ENCODE measurements around the gene POPDC2. TPM values are rescaled to one million over a fixed set of nuclear protein-coding genes. Genes with fewer than 3 reads are reported as not detected.

POPDC2 gene
- total RNA-seq, 1 experiment from 2014 or later: 0.37 TPM

DNA sequence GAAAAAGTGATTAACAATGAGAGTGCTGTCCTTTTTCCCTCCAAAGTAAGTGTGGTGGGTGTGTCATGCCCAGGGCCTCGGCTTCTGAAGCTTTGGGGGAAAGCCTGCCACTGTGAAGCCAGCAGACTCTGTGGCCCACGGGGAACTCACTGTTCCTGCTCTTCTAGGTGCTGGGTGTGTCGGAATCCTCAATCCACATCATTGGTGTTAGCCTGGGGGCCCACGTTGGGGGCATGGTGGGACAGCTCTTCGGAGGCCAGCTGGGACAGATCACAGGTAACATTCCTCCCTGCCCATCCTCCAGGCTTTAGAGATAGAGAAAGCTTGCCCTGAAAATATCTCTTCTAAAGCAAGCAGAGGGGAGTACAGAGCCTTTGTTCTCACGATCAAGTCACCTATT is 51.1 kb downstream of the POPDC2 start:
- no peaks in the 10 kb centered on the region for H4K20me1 ChIP-seq (ENCODE audit: control insufficient read depth, insufficient read depth, insufficient read length)
- no peak overlapping the region for H3T11ph ChIP-seq (ENCODE audit: low read length)
- H4K91ac ChIP-seq (ENCODE audit: insufficient read length, low read depth, low read length): no peak overlapping the region
- H2BK20ac ChIP-seq (ENCODE audit: low read depth, low read length, poor library complexity, severe bottlenecking): no peak overlapping the region
- H4K8ac ChIP-seq (replicated peaks; ENCODE audit: insufficient read length, low read depth, low read length): no peak overlapping the region
- H3K4me2 ChIP-seq (ENCODE audit: insufficient read depth, insufficient read length, low read length): no peak overlapping the region
- H2BK15ac ChIP-seq (ENCODE audit: low read depth, low read length): peak overlapping the region; percentile 75; the same call in 1 of the 2 replicates
- no peaks in the 10 kb centered on the region for H3K79me1 ChIP-seq (ENCODE audit: insufficient read depth, low read depth, low read length, poor library complexity, severe bottlenecking)
- H2BK12ac ChIP-seq (ENCODE audit: insufficient read length, low read depth, low read length): no peak overlapping the region
- H3K23ac ChIP-seq (ENCODE audit: insufficient read length, low read depth, low read length): no peak overlapping the region
- peaks cover 2% of the 10 kb centered on the region; the same call in 1 of the 2 replicates for H3K27me3 ChIP-seq (ENCODE audit: insufficient read depth, low read length)
- TF ChIP-seq, protein P1, sequence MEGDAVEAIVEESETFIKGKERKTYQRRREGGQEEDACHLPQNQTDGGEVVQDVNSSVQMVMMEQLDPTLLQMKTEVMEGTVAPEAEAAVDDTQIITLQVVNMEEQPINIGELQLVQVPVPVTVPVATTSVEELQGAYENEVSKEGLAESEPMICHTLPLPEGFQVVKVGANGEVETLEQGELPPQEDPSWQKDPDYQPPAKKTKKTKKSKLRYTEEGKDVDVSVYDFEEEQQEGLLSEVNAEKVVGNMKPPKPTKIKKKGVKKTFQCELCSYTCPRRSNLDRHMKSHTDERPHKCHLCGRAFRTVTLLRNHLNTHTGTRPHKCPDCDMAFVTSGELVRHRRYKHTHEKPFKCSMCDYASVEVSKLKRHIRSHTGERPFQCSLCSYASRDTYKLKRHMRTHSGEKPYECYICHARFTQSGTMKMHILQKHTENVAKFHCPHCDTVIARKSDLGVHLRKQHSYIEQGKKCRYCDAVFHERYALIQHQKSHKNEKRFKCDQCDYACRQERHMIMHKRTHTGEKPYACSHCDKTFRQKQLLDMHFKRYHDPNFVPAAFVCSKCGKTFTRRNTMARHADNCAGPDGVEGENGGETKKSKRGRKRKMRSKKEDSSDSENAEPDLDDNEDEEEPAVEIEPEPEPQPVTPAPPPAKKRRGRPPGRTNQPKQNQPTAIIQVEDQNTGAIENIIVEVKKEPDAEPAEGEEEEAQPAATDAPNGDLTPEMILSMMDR (conservative IDR thresholded peaks at IDR 0.05): no peak
- no peaks in the 10 kb centered on the region for H3K79me2 ChIP-seq (ENCODE audit: insufficient read depth, low read length)
- no peak overlapping the region for H3K4me3 Mint-ChIP-seq
- no peak overlapping the region for H3K4ac ChIP-seq (ENCODE audit: low read depth, low read length)
- no peak overlapping the region for H3K18ac ChIP-seq (ENCODE audit: insufficient read length, low read depth, low read length)
- H3K27ac ChIP-seq (ENCODE audit: insufficient read length, low read depth, low read length): no peak overlapping the region
- peak overlapping the region in 1 of 3 experiments; percentile 63; a peak in 1 of 7 replicates for H3K27ac Mint-ChIP-seq
- no peaks in the 10 kb centered on the region for H3K9me3 Mint-ChIP-seq
- H4K5ac ChIP-seq (ENCODE audit: insufficient read length, low read depth, low read length): no peak overlapping the region
- H3K4me1 Mint-ChIP-seq: peaks cover 0 to 3% of the 10 kb centered on the region in 2 experiments; a peak in 2 of 4 replicates
- no peak overlapping the region for H2BK120ac ChIP-seq (ENCODE audit: low read depth, low read length, poor library complexity, severe bottlenecking)
- H3K27me3 Mint-ChIP-seq (ENCODE audit: low read depth): no peaks in the 10 kb centered on the region
- H2BK5ac ChIP-seq (ENCODE audit: insufficient read length, low read length): no peak overlapping the region
- no peak overlapping the region for H2AFZ ChIP-seq (ENCODE audit: low read length)
- no peaks in the 10 kb centered on the region for H3K23me2 ChIP-seq (ENCODE audit: insufficient read length, low read depth, low read length, poor library complexity, severe bottlenecking)
- no peaks in the 10 kb centered on the region for H3K36me3 Mint-ChIP-seq (ENCODE audit: insufficient read depth in 1 of 3, low read depth in 3 of 3)
- H3K9me3 ChIP-seq (ENCODE audit: control insufficient read depth, low read depth, low read length): no peaks in the 10 kb centered on the region
- no peak overlapping the region for H3K9ac ChIP-seq (ENCODE audit: extremely low read depth, insufficient read length, low read length)
- no peak for DNase-seq
- WGBS (ENCODE audit: extremely low coverage, insufficient read length, low lambda C conversion rate): no CpG with 5 or more reads among the region's 6 CpGs
- H3K14ac ChIP-seq (ENCODE audit: insufficient read depth, low read length): no peak overlapping the region; the same call in 1 of the 2 replicates
- H3K4me1 ChIP-seq (ENCODE audit: insufficient read depth, low read length): no peaks in the 10 kb centered on the region
- H2AK5ac ChIP-seq (ENCODE audit: insufficient read length, low read length): no peak overlapping the region
- H3K56ac ChIP-seq (ENCODE audit: insufficient read length, low read depth, low read length): no peak overlapping the region
